Measurements from ENCODE around the gene NKD1. TPM values are rescaled to one million over a fixed set of nuclear protein-coding genes. Genes with fewer than 3 reads are reported as not detected.
"Not testable (repeated sequence)": the region's sequence is repeated elsewhere in the genome, so short reads cannot be mapped to it uniquely, and the experiment has no call there.

Gene NKD1
- total RNA-seq, 1 experiment from 2014 or later, result 0.06 TPM

- DNase-seq (ENCODE audit: low read depth), result no peak
These were observed 28.6 kb upstream of the NKD1 start for GRCh38 chr16:50519602-50520001.

DNA sequence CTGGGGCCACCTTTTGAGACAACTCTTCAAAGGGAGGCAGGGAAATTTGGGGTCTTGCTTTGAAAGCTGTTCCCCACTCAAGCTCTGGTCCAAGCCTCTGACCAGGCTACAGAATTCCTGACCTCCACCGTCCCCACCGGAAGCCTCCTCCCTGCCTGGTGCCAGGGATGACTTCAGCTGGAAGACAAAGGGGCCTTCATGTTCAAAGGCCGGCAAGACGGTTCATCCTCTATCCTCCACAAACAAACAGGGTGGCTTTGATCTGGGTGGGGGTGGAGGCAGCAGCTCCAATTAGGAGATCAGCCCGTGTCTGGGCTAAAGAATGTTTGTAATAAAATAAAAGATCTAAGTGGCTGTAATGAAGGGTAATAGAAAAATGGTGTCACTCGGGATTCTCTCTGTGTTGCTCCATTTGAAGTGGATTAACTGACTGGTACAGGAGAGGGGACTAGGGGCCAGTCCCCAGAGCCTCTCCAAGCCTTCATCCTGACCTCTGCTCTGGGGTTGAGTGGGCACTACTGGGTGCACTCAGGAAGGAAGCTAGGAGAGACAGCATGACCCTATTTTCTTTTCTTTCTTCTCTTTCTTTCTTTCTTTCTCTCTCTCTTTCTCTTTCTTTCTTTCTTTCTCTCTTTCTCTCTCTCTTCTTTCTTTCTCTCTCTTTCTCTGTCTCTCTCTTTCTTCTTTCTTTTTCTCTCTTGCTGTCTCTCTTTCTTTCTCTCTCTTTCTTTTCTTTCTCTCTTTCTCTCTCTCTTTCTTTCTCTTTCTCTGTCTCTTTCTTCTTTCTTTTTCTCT, 27.5 kb upstream of the NKD1 start:
- DNase-seq (ENCODE audit: low read depth), result no peak

DNA sequence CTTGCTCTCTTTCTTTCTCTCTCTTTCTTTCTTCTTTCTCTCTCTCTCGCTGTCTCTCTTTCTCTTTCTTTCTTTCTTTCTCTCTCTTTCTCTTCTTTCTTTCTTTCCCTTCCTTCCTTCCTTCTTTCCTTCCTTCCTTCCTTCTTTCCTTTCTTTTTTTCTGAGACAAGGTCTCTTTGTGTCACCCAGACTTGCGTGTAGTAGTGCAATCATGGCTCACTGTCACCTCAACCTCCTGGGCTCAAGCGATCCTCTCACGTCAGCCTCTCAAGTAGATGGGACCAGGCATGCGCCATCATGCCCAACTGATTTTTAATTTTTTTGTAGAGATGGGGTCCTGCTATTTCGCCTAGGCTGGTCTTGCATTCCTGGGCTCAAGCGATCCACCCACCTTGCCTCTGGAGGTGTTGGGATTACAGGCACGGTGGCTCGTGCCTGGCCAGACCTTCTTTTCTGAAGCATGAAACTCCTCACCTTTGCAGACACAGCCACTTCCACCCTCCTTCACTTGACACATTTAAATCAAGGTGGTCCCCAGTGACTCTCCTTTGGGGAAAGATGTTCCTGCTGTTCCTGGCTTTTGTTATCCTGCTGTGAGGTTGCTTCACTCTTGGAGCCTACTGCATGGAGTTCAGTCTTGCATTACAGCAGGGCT, 26.8 kb upstream of the NKD1 start:
- no peak for DNase-seq (ENCODE audit: low read depth)

- DNase-seq (ENCODE audit: low read depth), result no peak
These were observed 25.9 kb upstream of the NKD1 start for GRCh38 chr16:50522324-50522723.

DNA sequence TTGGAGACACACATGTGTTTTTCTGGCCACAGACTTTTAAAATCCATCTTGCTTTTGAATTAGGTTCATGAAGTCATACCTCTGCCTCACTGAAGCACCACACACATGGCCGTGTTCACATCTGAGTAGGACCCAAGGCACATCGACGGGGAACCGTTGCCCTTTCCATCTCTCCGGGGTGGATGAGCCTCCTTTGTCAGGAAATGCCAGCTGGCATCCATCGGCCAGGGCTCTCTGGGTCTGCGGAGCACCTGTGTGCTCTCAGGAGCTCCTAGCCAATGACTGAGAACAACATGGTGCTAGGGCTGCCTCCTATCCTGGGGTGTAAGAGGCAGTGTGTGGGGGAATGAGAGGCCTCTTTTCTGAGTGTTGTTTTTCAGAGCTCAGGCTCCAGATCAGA, 24.5 kb upstream of the NKD1 start:
- DNase-seq (ENCODE audit: low read depth), result no peak

DNA sequence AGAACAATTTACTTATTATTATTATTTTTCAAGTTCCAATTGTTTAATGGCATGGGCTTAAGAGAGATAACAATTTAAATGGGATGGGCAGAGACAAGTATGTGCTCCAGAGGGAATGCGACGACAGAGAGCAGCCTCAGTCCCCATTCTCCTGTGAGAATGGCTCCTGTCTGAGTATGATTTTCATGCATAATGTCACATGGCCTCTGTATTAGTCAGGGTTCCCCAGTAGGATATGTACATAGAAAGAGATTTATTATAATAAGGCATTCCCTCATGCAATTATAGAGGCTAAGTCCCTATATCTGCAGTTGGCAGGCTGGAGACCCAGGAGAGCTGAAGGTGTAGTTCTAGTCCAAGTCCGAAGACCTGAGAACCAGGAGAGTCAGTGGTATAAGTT, 22.9 kb upstream of the NKD1 start:
- no peak for DNase-seq (ENCODE audit: low read depth)

- no peak for DNase-seq (ENCODE audit: low read depth)
These were observed 22.5 kb upstream of the NKD1 start for GRCh38 chr16:50525716-50526115.

GRCh38 chr16:50526249-50526648, 21.9 kb upstream of the NKD1 start:
- DNase-seq (ENCODE audit: low read depth), result no peak

DNA sequence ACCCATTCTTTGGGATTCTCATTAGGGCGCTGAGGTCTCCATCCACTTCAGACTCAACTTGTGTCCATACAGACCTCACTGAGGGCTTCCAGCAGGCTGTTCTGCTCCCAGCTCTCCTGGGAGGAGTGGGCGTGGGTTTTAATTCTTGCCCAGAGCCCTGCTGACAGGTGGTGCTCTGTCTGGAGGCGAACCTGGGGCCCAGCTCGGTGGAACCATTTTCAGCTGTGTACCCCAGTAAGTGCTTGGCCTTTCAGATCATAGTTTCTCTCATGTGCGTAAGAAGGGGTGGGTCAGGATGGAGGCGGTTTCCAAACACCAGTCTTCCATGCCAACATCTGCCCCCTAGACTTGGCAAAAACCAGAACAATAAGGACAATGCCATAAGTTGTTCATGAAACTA, 21.4 kb upstream of the NKD1 start:
- DNase-seq (ENCODE audit: low read depth), result no peak

- DNase-seq (ENCODE audit: low read depth), result no peak
These were observed 19.4 kb upstream of the NKD1 start for GRCh38 chr16:50528820-50529219.

GRCh38 chr16:50529334-50529733, 18.9 kb upstream of the NKD1 start:
- DNase-seq (ENCODE audit: low read depth), result no peak

- DNase-seq (ENCODE audit: low read depth), result no peak
These were observed 17.6 kb upstream of the NKD1 start for GRCh38 chr16:50530277-50531236.

GRCh38 chr16:50531359-50531758, 16.8 kb upstream of the NKD1 start:
- no peak for DNase-seq (ENCODE audit: low read depth)

DNA sequence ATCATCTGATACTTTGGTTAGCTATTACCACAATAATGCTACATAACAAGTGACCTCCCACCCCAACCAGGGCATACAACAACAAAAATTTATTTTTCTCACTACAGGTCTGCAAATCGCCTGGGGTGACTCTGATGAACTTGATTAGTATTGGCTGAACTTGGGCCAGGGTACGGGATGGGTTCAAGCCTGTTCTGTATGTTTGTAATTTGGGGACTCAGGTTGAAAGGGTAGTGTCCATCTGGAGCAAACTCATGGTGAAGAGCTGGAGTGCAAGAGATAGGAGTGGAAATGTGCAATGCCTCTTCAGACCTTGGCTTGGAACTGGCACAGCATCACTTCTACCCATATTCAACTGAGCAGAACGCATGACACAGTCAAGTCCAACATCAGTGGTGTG, 16.3 kb upstream of the NKD1 start:
- DNase-seq (ENCODE audit: low read depth), result no peak

DNA sequence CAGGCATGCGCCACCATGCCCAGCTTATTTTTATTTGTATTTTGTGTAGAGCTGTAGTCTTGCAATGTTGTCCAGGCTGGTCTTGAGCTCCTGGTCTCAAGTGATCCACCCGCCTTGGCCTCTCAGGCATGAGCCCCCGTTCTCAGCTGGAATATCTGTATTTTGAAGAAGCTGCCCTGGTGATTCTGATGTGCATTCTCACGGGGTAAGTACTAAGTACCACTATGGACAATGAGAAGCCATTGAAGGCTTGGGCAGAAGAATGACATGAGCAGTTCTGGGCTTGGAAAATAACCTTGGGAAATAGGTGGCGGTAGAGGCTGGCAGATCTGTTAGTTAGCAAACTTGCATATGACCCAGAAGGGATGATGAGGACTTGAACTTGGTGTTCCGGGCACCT, 15.6 kb upstream of the NKD1 start:
- no peak for DNase-seq (ENCODE audit: low read depth)

DNA sequence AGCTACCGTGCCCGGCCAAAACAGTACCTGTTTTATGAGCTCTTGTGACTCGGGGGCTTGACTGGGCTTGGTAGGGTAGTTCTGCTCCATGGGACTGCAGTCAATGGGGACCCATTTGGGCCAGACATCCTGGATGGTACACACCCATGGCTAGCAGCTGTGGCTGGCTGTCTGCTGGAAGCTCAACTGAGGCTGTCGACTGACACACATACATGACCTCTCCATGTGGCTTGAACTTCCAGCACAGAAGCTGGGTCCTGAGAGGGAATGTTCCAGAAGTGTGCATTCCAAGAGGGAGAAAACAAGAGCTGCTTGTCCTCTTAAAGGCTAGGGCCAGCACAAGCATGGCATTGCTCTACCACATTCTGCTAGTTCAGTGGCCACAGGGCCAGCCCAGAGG, 14.9 kb upstream of the NKD1 start:
- DNase-seq (ENCODE audit: low read depth), result no peak

DNA sequence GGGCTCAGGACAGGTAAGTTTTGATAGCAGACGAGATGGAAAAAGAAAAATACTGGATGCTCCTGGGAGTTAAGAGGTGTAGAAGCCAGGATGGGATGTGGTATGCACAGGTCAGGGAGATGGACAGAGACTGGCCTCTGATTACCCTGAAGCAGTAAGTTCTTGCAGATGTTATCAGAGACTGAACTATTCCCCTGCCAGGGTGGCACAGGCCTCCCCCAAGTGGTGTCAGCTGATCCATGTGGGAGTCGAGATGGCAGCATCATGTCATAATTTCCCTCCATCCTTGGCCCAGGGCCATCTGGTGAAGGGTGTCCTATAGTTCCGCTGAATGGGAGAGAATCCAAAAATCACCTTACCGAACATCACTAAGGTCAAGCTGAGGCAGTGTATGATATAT, 14.1 kb upstream of the NKD1 start:
- no peak for DNase-seq (ENCODE audit: low read depth)

DNA sequence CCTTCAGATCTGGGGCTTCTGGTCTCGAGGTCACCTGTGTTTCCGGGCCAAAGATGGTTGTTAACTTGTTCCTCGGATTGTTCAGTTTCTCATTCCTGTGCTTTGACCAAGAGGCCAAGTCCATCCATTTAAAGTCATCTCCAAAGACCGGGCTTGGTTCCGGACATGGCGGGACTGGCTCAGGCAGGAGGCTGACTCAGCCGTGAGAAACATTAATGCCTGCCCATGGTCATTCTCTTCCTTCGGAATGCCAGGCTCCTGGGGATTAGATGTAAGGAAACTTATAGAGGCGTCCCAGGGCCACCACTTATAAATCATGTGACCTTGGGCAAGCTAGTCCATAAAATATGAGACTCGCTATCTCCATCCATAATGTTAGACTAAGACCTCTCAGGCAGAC, 13.6 kb upstream of the NKD1 start:
- DNase-seq (ENCODE audit: low read depth), result no peak

DNA sequence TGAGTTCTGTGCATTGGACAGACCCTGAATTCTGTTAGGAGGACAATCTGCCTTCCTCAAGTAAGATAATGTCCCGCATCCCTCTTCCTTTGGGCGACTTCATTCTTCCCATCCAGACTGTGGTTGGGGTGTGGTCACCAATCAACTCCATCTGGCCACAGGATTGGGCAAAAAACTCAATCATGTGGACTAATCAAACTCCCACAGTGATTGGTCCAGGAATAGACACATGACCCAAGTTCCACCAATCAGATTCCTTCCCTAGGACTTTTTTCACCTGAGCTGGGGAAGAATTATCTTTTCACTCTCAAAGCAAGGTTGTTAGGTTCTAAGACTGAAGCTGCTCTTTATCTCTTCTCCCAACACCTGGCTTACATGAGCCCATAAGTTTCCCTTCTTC, 13.2 kb upstream of the NKD1 start:
- DNase-seq (ENCODE audit: low read depth), result no peak

GRCh38 chr16:50535506-50536257, 12.5 kb upstream of the NKD1 start:
- DNase-seq (ENCODE audit: low read depth), result no peak

DNA sequence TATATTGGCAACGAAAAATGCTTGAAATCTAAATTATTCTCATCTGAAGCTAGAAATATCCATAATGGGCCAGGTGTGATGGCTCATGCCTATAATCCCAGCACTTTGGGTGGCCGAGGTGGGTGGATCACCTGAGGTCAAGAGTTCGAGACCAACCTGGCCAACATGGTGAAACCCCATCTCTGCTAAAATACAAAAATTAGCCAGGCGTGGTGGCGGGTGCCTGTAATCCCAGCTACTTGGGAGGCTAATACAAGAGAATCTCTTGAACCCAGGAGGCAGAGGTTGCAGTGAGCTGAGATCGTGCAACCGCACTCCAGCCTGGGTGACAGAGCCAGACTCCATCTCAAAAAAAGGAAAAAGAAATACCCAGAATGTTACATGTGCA, 11.9 kb upstream of the NKD1 start:
- DNase-seq (ENCODE audit: low read depth), result not testable (repeated sequence)

Measured in LHCN-M2 (cell line).